Ishikawa (cell line): ENCODE data around the gene RYR3.

Experiments used
- CEBPB ChIP-seq: IDR thresholded peaks from 2 replicates; pipeline ENCODE4 v1.6.1; 2012
- CREB1 ChIP-seq: IDR thresholded peaks from 2 replicates; pipeline ENCODE4 v1.6.1; 2012; ENCODE audit warnings: low read depth
- EP300 ChIP-seq: IDR thresholded peaks from 2 replicates; pipeline ENCODE4 v1.6.1; 2012; ENCODE audit warnings: borderline replicate concordance
- FOXM1 ChIP-seq: IDR thresholded peaks from 2 replicates; pipeline ENCODE4 v1.6.1; 2012; ENCODE audit warnings: low read depth, borderline replicate concordance
- MAX ChIP-seq: IDR thresholded peaks from 2 replicates; pipeline ENCODE4 v1.6.1; 2012
- NFIC ChIP-seq: IDR thresholded peaks from 2 replicates; pipeline ENCODE4 v1.6.1; 2012
- RAD21 ChIP-seq: IDR thresholded peaks from 2 replicates; pipeline ENCODE4 v1.6.1; 2012; ENCODE audit warnings: low read depth
- REST ChIP-seq: IDR thresholded peaks from 2 replicates; pipeline ENCODE4 v1.6.1; 2012; ENCODE audit warnings: low read depth, mild to moderate bottlenecking
- TAF1 ChIP-seq: IDR thresholded peaks from 2 replicates; pipeline ENCODE4 v1.6.1; 2012; ENCODE audit warnings: low read depth, mild to moderate bottlenecking
- TCF12 ChIP-seq: IDR thresholded peaks from 2 replicates; pipeline ENCODE4 v1.6.1; 2012; ENCODE audit warnings: low read depth
- TEAD4 ChIP-seq: IDR thresholded peaks from 2 replicates; pipeline ENCODE4 v1.6.1; 2012
- USF1 ChIP-seq: IDR thresholded peaks from 2 replicates; pipeline ENCODE4 v1.6.1; 2012
- YY1 ChIP-seq: IDR thresholded peaks from 2 replicates; pipeline ENCODE4 v1.6.1; 2012; ENCODE audit warnings: low read depth
- ZBTB7A ChIP-seq: IDR thresholded peaks from 2 replicates; pipeline ENCODE4 v1.6.1; 2012; ENCODE audit warnings: low read depth

- TF ChIP-seq MAX (no peak), RAD21 (no peak), YY1 (no peak), TCF12 (no peak), REST (no peak), CREB1 (no peak), EP300 (no peak), TAF1 (no peak), FOXM1 (no peak), ZBTB7A (no peak), NFIC (no peak), TEAD4 (no peak), CEBPB (no peak), USF1 (no peak)
These were observed 491.2 kb downstream of the RYR3 start for GRCh38 chr15:33801954-33802353.
